Suprapubic skin (tissue), 4 donors: Measurements from ENCODE around the gene INTU. TPM values are rescaled to one million over a fixed set of nuclear protein-coding genes. Genes with fewer than 3 reads are reported as not detected.
"Not testable (repeated sequence)": the region's sequence is repeated elsewhere in the genome, so short reads cannot be mapped to it uniquely, and the experiment has no call there.

Experiments used
- DNase-seq, 2 donors: peaks; one replicate each; pipeline ENCODE4 v3.0.0-alpha.2; 2019; ENCODE audit warnings: low spot score in 2 of 2
- H3K27ac ChIP-seq: fragments of 200-600 bp; sonication (generic); one replicate; pipeline ENCODE4 v1.5.1; 2019
- H3K27me3 ChIP-seq: fragments of 200-600 bp; sonication (generic); one replicate; pipeline ENCODE4 v1.5.1; 2019
- H3K36me3 ChIP-seq: fragments of 200-600 bp; sonication (generic); one replicate; pipeline ENCODE4 v1.5.1; 2019
- H3K4me1 ChIP-seq: fragments of 200-600 bp; sonication (generic); one replicate; pipeline ENCODE4 v1.5.1; 2019
- H3K4me3 ChIP-seq: fragments of 200-600 bp; sonication (generic); one replicate; pipeline ENCODE4 v1.5.1; 2019; ENCODE audit warnings: mild to moderate bottlenecking
- H3K9me3 ChIP-seq: fragments of 200-600 bp; sonication (generic); one replicate; pipeline ENCODE4 v1.5.1; 2019
- CTCF ChIP-seq, 2 donors: fragments of 200-600 bp in 1 of 2; fragments of 450-650 bp in 1 of 2; sonication (generic) in 1 of 2; IDR thresholded peaks; one replicate each; pipeline ENCODE4 v1.5.1; 2016 to 2019; ENCODE audit warnings: antibody characterized with exemption in 2 of 2, mild to moderate bottlenecking in 1 of 2, moderate library complexity in 1 of 2
- EP300 ChIP-seq: sonication (generic); formaldehyde crosslinking; IDR thresholded peaks from one replicate; pipeline ENCODE4 v1.6.1; 2017; ENCODE audit warnings: antibody characterized with exemption
- POLR2A ChIP-seq, 2 donors: fragments of 450-650 bp; IDR thresholded peaks; one replicate each; pipeline ENCODE4 v1.6.1; 2017; ENCODE audit warnings: antibody characterized with exemption in 2 of 2, mild to moderate bottlenecking in 2 of 2, moderate library complexity in 2 of 2
- POLR2AphosphoS5 ChIP-seq, 3 donors: sonication (generic); formaldehyde crosslinking; IDR thresholded peaks; one replicate each; pipeline ENCODE4 v1.6.1; 2017; ENCODE audit warnings: antibody characterized with exemption in 3 of 3
- WGBS: methylation state at CpG from one replicate; pipeline ENCODE4 v1.1.5; 2018; 5-methylcytosine and 5-hydroxymethylcytosine counted together
- total RNA-seq, 4 donors: library from RNA; depleted of rRNA; stranded (reverse); fragments of >200 nt; gene quantifications; one replicate each; pipeline ENCODE4 v1.1.0, GENCODE V29; 2016

Gene INTU
- total RNA-seq: 10 to 100 TPM in 1 of 4 donors, 1 to 10 TPM in 3; 6.1 to 11.7 (median 8.3) TPM

DNA sequence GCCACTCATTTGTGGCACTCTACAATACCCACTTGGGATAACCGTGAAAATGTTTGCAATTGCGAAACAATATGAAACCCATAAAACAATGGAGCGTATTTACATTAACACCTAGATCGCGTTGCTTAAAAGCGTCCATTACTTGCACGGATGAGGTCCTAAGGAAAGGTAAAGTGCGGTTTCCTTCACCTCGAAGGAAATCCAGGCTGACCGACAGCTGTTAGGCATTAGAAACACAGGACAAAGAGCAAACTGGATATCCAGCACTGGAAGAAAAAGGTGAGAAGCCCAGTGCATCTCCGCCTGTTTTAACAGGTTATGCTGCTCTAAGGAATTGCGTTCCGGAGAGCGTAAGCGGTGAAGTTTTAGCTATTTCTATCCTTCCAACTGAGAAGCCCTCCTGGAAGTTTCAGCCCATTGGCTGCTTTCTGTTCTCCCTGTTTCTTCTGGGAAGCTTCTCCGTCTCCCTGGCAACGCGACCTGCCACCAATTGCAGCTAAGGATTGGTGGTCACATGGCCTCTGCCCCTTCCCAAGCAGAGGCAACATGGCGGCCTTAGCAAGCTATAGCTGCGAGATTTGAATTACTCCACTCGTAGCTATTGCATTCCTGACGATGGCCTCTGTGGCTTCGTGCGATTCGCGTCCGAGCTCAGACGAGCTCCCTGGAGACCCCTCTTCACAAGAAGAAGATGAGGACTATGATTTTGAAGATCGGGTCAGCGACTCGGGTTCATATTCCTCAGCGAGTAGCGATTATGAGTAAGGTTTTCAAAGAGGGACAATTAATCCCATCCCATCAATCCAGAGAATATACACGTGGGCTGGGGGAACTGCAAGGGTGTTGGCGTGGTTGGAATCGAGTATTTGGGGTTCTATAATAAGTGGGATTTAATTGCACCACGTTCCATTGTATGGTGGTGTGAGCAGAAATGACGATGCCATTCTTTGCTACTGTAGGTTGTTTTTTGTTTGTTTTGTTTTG lies at the start of gene INTU:
TSS of gene INTU (plus strand) at position 538 of the 984 bp plus-strand sequence. CDS start at position 616, 78 bp downstream.
- H3K27ac ChIP-seq: peak within 1 kb of the TSS; percentile 57
- H3K4me3 ChIP-seq: peak within 1 kb of the TSS; percentile 66
- DNase-seq: peak; percentile 94 to 95
- under 1% methylated on average over 38 of the region's 38 CpGs for WGBS
- TF ChIP-seq POLR2AphosphoS5 (IDR thresholded peaks at IDR 0.05) (peak in 1 of 3 donors; percentile 29), CTCF (IDR thresholded peaks at IDR 0.05) (no peak)
- H3K27me3 ChIP-seq: no peaks in the 10 kb centered on the region
- no peaks in the 10 kb centered on the region for H3K9me3 ChIP-seq
- peaks cover 18% of the 10 kb centered on the region for H3K4me1 ChIP-seq
- H3K36me3 ChIP-seq: no peaks in the 10 kb centered on the region

- not testable (repeated sequence) for H3K4me3 ChIP-seq, H3K36me3 ChIP-seq, H3K27me3 ChIP-seq, H3K9me3 ChIP-seq, DNase-seq, H3K27ac ChIP-seq, H3K4me1 ChIP-seq
- 82% methylated on average over 4 of the region's 4 CpGs for WGBS
These were observed 46.3 kb upstream of the INTU start for GRCh38 chr4:127586496-127586895.

DNA sequence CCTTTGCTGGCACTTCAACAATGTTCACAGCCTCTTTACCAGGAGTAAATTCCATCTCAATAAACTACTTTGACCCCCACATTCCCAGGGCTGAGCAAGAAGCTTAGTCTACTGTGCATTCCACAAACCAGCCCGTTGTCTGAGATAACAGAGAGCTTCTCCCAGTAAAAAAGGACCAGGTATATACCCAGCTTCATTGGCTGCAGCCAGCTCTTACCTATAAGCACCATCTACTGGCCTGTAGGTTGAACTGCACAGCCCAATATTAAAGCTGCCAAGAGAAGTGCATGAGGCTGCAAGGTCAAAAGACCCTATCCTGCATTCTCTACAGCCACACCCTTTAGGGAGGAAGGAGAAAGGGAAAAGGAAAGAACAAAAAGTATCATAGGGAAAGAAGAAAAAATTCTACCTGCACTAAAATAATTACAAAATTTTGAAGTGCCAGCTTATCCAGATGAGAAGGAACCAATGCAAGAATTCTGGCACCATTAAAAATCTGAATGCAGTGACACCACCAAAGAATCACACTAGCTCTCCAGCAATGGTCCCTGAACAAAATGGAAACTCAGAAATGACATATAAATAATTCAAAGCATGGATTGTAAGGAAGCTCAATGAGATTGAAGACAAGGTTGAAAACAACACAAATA lies 45.7 kb upstream of the INTU start:
- 6% methylated on average over 1 of the region's 1 CpG for WGBS

GRCh38 chr4:127589153-127589552 lies 43.6 kb upstream of the INTU start:
- not testable (repeated sequence) for H3K27ac ChIP-seq, H3K4me1 ChIP-seq, DNase-seq, H3K9me3 ChIP-seq, H3K27me3 ChIP-seq, H3K4me3 ChIP-seq, H3K36me3 ChIP-seq
- WGBS: 77% methylated on average over 10 of the region's 12 CpGs

More for the DNA sequence above, 45.7 kb upstream of the INTU start:
- H3K9me3 ChIP-seq: no peaks in the 10 kb centered on the region
- TF ChIP-seq EP300 (no peak), CTCF (IDR thresholded peaks at IDR 0.05) (peak in 1 of 2 donors; percentile 46)
- H3K27ac ChIP-seq: no peak overlapping the region
- no peak overlapping the region for H3K4me3 ChIP-seq
- H3K27me3 ChIP-seq: no peaks in the 10 kb centered on the region
- H3K4me1 ChIP-seq: no peaks in the 10 kb centered on the region
- no peak for DNase-seq
- no peaks in the 10 kb centered on the region for H3K36me3 ChIP-seq

DNA sequence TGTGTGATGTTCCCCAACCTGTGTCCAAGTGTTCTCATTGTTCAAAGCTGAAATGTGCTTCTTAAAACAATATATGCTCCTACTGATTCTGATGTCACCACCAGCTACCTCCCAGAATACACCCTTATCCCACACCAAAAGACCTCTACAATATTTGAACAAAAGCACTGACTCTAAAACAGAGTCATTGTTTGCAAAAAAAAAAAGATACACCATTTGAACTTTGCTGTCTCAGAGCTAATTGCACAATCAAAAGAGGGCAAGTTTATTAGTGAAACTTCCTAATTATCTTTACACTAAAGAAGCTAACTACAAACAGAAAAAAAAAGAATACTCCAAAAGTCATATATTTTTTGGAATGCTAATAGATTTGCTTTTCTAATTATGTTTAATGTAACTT lies 34.1 kb upstream of the INTU start:
- H3K27ac ChIP-seq: no peak overlapping the region
- no peaks in the 10 kb centered on the region for H3K4me1 ChIP-seq
- H3K36me3 ChIP-seq: no peaks in the 10 kb centered on the region
- TF ChIP-seq POLR2AphosphoS5 (IDR thresholded peaks at IDR 0.05): no peak
- no peak for DNase-seq
- H3K9me3 ChIP-seq: no peaks in the 10 kb centered on the region
- H3K27me3 ChIP-seq: no peaks in the 10 kb centered on the region
- H3K4me3 ChIP-seq: no peak overlapping the region

GRCh38 chr4:127601029-127601428 lies 31.7 kb upstream of the INTU start:
- TF ChIP-seq EP300: no peak
- TF ChIP-seq CTCF (IDR thresholded peaks at IDR 0.05): no peak
- TF ChIP-seq POLR2AphosphoS5 (IDR thresholded peaks at IDR 0.05): no peak
- no peak for TF ChIP-seq POLR2A (IDR thresholded peaks at IDR 0.05)
- Histone ChIP-seq H3K4me3 (no peak overlapping the region), H3K27ac (no peak overlapping the region), H3K27me3 (peaks cover 3% of the 10 kb centered on the region), H3K9me3 (no peaks in the 10 kb centered on the region), H3K4me1 (no peaks in the 10 kb centered on the region), H3K36me3 (no peaks in the 10 kb centered on the region)
- WGBS: 88% methylated on average over 1 of the region's 1 CpG
- no peak for DNase-seq
